GM21515 (cell line): ENCODE results near the gene MUC22.
"Not testable (repeated sequence)": the region's sequence is repeated elsewhere in the genome, so short reads cannot be mapped to it uniquely, and the experiment has no call there.

Source experiments
- ATAC-seq: cut with Tn5 transposase; IDR thresholded peaks from one replicate; pipeline ENCODE4 v1.9.1; 2021; ENCODE audit not compliant: unreplicated experiment

MUC22 gene

DNA sequence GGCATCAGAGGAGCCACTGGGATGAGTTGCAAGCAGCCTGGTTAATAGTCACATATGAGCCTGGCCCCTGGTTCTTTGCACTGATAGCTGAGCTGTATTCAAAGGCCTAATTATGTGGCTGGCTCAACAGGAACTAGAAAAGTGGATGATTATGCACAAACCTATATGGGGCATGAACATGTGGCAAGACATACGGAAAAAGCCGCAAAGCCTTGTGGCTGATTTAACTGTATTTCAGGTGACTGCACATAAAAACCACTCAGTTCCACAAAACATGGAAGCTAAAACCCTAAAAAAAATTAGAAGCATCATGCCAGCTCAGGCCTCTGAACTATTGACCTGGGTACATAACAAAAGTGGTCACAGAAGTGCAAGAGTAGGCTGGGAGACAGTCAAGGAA is 13.0 kb upstream of the MUC22 start:
- ATAC-seq, result no peak

DNA sequence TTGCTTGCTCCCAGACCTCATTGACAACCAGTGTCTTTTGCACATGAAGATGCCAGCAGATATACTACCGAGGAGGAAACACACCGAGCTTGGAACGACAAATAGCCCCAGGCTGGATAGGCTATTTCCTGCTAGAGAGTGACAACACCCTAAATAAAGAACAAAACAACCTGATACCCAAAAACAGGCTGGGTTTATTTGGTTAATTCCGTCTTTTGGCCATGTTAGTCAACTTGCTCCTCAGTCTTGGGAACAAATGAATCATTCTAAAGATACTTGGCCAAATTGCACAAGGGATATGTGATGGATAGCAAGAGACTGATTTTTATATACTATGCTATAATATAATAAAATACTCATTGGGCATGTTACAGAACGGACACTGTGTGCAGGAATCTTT is 11.5 kb upstream of the MUC22 start:
- no peak for ATAC-seq

DNA sequence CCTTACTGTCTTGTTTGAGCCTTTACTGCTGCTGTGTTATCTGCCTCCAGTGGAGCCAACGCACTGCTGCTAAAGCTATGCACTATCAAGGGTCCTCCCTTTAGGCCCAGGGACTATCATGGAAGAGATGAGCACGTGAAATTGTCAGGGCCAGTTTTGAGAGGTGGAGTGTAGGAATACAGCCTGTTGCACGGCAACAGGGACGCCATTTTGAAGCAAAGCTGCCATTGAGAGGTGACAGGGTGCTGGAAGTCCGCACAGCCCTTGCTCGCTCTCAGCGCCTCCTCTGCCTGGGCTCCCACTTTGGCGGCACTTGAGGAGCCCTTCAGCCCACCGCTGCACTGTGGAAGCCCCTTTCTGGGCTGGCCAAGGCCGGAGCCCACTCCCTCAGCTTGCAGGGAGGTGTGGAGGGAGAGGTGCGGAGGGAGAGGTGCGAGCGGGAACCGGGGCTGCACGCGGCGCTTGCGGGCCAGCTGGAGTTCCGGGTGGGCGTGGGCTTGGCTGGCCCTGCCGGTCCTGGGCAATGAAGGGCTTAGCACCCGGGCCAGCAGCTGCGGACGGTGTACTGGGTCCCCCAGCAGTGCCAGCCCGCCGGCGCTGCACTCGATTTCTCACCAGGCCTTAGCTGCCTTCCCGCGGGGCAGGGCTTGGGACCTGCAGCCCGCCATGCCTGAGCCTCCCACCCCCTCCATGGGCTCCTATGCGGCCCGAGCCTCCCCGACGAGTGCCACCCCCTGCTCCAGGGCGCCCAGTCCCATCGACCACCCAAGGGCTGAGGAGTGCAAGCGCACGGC is 10.0 kb upstream of the MUC22 start:
- ATAC-seq, result not testable (repeated sequence)

DNA sequence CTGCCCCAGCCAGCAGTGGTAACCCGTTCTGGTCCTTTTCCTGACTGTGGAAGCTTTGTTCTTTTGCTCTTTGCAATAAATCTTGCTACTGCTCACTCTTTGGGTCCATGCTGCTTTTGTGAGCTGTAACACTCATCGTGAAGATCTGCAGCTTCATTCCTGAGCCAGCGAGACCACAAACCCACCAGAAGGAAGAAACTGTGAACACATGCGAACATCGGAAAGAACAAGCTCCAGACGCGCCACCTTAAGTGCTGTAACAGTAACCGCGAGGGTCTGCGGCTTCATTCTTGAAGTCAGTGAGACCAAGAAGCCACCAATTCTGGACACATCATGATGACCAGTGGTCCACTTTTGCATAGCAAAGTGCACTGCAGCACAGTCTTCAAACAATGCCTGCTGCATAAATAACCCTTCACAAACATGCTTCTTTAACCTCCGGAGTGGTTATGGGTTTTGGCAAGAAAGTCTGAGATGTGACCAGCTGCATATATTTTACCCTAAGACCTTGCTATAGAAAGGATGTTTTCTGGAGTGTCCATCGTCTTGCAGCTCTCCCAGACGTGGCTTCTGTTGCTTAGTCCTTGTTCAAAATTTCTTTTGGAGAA is 8.9 kb upstream of the MUC22 start:
- no peak for ATAC-seq

DNA sequence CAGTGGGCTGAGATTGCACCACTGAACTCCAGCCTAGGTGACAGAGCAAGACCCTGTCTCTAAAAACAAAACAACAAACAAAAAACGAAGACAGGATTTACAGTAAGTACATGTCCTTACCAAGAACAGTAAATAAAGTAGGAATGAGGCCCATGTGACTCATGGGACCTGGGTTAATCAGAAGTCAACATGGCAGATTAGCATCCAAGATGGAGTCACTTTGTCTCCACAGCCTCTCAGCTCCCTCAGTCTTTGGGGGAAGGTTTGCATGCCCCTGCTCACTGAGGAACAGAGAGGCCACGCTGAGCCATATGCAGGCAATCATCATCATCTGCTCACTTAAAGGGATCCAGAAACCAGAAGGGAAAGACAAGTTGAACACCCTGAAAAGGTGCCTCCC is 7.8 kb upstream of the MUC22 start:
- no peak for ATAC-seq

DNA sequence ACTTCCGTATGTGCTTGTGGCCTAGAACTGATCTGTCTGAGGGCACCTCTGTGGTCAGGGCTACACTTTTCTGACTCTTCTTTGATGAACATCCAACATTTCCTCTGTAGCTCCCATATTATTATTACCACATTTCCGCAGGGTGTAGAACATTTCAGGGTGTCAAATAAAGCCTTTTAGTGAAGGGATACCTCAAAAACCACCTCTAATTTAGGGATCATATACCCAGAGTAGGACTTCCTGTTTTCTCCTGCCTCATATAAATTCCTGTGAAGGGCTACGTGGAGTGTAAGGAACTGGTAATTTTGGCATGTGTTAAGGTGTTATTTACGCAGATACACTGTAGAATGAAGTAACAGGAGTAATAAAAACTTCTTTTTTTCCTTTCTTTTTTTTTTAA is 5.5 kb upstream of the MUC22 start:
- no peak for ATAC-seq

DNA sequence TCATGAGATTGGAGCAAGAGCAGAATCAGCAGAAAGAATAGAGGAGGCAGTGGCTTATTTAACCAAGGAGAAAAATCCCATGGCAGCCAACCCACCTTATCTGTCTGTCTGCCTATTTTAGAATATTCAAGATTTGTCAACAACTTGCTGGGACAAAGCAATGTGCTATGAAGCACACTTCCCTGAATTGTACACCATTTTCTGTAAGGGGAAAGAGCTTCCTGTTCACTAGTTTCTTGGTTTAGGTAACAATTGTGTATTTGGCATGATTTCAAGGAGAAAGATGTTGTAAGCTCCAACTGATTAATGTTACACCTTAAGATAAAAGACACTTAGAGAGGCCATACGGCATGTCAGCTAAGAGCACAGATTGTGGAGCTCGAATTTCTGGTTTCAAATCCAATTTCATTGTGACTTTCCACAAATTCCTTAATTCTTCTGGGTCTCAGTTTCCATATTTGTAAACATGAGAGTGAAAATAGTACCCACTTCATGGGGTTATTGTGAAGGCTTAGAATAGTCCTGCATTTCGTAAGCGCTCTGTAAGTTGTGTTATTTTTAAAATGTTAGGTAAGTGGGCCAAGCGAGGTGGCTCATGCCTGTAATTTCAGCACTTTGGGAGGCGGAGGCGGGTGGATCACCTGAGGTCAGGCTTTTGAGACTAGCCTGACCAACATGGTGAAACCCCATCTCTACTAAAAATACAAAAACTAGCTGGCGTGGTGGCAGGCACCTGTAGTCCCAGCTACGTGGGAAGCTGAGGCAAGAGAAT is 4.8 kb upstream of the MUC22 start:
- ATAC-seq, result no peak

DNA sequence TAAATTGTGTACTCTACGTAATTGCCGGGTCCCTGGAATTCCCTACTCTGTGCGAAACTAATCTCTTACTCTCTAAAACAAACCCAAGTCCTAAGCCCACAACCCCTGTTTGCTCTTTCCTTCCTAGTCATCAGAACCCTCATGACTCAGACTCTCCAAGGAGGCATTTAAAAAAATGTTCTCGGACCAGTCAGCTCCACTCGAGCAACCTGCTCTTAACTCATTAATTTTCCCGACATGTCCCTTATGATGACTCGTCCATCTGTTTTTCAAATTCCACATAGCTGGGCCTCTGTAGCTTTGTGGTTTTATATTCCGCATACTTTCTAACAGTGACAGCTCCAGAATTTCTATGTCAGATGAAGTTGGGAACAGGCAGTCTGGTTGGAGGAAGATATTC is 2.6 kb upstream of the MUC22 start:
- no peak for ATAC-seq

DNA sequence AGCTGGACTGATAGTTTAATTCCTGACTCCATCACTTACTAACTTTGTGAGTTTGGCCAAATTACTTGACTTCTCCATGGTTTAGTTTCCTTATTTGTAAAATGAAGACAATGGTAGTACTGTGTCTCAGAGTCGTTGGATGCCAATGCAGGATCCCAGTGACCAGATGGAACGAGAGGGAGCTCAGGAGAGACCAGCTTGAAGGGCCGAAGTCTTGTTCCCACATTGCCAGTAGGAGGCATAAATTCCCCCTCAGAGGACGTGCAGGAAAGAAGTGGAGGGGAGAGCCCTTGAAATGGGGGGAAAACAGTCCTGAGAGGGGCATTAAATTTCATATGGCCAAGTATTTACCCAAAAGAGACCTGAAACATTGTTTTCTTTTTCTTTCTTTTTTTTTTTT is 2.1 kb upstream of the MUC22 start:
- ATAC-seq, result no peak

DNA sequence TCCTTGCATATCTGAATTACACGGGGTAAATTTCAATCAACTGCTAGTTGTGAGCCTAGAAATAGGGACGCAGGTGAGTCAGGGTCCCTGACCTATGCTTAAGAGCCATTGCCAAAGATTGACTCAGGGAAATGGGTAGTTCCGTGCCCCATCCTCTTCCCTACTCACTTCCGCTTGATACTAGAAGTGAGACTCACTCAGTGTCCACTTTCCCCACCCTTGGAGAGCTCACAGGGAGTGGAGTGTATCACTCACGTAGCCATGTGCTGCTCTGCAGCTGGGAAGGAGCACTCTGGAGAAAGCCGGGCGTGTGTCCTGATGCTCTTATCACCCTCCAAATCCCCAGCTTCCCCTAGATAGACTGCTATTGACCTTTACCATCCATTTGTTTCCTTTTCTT is 543 bp upstream of the MUC22 start:
- ATAC-seq, result no peak

DNA sequence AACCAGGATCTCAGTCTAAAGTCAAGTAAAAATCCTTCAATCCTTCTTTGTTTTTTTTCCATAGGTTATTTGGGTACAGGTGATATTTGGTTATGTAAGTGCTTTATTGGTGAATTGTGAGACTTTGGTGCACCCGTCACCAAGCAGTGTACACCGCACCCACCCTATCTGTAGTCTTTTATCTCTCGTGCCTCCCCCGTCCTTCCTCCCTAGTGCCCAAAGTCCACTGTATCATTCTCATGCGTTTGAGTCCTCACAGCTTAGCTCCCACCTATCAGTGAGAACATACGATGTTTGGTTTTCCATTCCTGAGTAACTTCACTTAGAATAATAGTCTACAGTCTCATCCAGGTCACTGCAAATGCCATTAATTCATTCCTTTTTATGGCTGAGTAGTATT is 879 bp downstream of the MUC22 start:
- ATAC-seq, result no peak

DNA sequence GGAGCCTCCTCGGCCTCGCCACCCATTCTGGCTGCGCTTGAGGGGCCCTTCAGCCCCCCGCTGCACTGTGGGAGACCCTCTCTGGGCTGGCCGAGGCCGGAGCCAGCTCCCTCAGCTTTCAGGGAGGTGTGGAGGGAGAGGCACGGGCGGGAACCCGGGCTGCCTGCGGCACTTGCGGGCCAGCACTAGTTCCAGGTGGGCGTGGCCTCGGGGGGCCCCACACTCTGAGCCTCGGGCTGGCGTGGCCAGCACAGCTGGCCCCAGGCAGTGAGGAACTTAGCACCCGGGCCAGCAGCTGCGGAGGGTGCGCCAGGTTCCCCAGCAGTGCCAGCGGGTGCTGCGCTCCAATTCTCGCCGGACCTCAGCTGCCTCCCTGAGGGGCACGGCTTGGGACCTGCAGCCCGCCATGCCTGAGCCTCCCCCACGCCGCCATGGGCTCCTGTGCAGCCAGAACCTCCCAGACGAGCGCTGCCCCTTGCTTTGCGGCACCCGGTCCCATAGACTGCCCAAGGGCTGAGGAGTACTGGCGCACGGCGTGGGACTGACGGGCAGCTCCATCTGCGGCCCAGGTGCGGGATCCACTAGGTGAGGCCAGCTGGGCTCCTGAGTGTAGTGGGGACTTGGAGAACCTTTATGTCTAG is 6.5 kb downstream of the MUC22 start:
- no peak for ATAC-seq

DNA sequence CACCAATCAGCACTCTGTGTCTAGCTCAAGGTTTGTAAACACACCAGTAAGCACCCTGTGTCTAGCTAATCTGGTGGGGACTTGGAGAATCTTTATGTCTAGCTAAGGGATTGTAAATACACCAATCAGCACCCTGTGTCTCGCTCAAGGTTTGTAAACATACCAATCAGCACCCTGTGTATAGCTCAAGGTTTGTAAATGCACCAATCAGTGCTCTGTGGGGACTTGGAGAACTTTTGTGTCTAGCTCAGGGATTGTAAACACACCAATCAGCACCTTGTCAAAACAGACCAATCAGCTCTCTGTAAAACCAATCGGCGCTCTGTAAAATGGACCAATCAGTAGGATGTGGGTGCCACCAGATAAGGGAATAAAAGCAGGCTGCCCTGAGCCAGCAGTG is 7.2 kb downstream of the MUC22 start:
- not testable (repeated sequence) for ATAC-seq

DNA sequence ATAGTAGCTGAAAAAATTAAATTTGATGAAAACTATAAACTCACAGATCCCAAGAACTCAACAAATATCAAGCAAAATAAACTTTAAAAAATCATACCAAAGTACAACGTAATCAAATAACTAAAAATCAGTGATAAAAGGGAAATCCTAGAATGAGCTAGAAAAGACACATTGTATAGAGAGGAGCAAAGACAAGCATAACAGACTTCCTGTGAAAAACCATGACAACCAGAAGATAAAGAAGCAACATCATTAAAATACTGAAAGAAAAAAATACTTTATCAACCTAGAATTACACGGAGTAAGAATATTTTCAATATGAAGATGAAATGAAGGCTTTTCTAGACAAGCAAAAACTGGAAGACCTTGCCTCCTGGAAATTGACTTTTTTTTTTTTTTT is 9.8 kb downstream of the MUC22 start:
- no peak for ATAC-seq

DNA sequence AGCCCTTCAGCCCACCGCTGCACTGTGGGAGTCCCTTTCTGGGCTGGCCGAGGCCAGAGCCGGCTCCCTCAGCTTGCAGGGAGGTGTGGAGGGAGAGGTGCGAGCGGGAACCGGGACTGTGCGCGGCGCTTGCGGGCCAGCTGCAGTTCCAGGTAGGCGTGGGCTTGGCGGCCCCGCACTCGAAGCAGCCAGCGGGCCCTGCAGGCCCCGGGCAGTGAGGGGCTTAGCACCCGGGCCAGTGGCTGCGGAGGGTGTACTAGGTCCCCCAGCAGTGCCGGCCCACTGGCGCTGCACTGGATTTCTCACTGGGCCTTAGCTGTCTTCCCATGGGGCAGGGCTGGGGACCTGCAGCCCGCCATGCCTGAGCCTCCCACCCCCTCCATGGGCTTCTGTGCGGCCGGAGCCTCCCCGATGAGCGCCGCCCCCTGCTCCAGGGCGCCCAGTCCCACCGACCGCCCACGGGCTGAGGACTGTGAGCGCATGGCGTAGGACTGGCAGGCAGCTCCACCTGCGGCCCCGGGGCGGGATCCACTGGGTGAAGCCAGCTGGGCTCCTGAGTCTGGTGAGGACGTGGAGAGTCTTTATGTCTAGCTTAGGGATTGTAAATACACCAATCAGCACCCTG is 10.5 kb downstream of the MUC22 start:
- not testable (repeated sequence) for ATAC-seq

DNA sequence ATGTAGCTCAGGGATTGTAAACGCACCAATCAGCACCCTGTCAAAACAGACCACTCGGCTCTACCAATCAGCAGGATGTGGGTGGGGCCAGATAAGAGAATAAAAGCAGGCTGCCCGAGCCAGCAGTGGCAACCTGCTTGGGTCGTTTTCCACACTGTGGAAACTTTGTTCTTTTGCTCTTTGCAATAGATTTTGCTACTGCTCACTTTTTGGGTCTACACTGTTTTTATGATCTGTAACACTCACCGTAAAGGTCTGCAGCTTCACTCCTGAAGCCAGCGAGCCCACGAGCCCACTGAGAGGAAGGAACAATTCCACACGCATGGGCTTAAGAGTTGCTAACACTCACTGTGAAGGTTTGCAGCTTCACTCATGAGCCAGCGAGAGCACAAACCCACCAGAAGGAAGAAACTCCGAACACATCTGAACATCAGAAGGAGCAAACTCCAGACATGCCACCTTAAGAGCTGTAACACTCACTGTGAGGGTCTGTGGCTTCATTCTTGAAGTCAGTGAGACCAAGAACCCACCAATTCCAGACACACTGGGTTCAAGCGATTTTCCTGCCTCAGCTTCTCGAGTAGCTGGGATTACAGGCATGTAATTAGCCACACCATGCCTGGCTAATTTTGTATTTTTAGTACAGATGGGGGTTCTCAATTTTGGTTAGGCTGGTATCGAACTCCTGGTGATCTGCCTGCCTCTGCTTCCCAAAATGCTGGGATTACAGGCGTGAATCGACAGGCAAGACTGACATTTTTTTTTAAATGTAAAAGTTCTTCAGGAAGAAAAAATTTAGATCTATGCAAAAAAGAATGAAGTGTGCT is 11.6 kb downstream of the MUC22 start:
- not testable (repeated sequence) for ATAC-seq

DNA sequence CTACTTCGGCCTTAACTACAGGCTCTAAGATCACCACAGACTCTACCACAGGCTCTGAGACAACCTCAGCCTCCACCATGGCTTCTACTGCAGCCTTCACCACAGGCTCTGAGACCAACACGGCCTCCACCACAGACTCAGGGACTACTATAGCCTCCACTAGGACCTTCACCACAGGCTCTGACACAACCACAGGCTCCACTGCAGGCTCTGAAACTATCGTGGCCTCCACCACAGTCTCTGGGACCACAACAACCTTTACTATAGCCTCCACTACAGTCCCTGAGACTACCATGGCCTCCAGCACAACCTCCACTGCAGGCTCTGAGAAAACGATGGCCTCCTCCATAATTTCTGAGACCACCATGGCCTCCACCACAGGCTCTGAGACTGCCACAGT is 15.3 kb downstream of the MUC22 start:
- ATAC-seq, result no peak

DNA sequence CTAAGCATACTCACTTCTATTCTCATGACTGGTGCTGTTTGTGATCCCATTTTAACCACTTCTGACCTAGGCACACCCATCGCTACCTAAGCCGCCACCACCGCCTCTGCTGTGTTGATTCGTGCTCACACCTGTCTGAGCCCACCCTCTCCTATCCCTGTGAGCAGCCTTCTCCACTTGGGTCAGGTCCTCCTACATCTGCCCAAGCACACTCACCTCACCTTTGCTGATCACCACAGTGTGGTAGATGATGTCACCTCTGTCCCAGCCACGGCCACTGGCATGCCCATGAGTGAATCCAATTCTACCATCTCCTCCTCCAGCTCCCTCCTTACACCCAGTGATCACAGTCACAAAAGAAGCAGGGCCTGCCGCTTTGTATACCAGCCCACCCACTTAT is 20.8 kb downstream of the MUC22 start:
- ATAC-seq, result no peak

DNA sequence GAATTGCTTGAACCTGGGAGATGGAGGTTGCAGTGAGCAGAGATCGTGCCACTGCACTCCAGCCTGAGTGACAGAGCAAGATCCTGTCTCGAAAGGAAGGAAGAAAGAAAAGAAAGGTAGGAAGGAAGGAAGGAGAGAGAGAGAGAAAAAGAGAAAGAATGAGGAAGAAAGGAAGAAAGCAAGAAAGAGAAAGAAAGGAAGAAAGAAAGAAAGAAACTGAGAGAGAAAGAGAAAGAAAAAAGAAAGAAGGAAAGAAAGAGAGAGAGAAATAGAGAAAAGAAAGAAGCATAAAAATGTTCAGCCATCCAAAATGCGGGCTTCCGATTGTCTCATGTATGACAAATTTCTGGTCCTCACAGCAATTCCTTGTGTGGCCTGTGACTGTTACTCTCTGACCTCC is 22.8 kb downstream of the MUC22 start:
- ATAC-seq, result no peak

DNA sequence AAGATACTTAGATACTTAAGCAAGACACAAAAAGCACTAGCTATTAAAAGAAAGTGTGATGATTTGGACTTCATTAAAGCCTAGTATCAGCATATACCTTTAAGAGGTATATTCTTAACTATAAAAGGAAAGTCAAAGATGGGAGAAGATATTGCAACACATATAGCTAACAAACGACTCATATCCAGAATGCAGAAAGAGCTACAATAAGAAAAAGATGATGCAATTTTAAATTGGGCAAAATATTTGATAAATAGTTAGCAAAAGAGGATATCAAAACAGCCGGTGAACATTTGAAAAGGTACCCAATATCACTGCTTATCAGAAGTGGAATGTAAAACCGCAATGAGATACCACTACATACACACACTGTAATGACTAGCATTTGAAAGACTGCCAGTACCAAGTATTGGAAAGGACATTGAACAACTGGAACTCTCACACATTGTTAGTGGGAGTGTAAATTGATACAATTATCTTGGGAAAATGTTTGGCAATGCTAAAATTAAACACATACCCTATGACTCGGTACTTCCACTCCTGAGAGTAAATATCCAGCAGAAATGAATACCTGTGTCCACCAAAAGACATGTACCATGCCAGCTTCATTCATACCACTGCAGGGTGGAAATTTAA is 25.7 kb downstream of the MUC22 start:
- ATAC-seq, result no peak
